MM.1S (cell line): ENCODE results near the gene TBCCD1.

Source experiments
- DNase-seq: peaks from one replicate; pipeline ENCODE4 v3.0.0-alpha.2; 2015
- H2AFZ ChIP-seq: fragments of 300-600 bp; sonication (generic); 2 replicates; pipeline ENCODE4 v1.6.0; 2016; ENCODE audit warnings: antibody characterized with exemption, low read length
- H3F3A ChIP-seq: fragments of 300-600 bp; sonication (generic); 2 replicates; pipeline ENCODE4 v1.6.1; 2016; ENCODE audit warnings: mild to moderate bottlenecking, antibody characterized with exemption, low read length, moderate library complexity, mixed read lengths; ENCODE audit not compliant: insufficient read depth
- H3K27ac ChIP-seq: fragments of 300-600 bp; sonication (generic); 2 replicates; pipeline ENCODE4 v1.5.1; 2016; ENCODE audit warnings: mild to moderate bottlenecking, low read length
- H3K27me3 ChIP-seq: fragments of 300-600 bp; sonication (generic); replicated peaks from 2 replicates; pipeline ENCODE4 v1.6.0; 2016; ENCODE audit warnings: low read length; ENCODE audit not compliant: insufficient read depth
- H3K36me3 ChIP-seq: fragments of 300-600 bp; sonication (generic); replicated peaks from 2 replicates; pipeline ENCODE4 v1.6.1; 2016; ENCODE audit warnings: mild to moderate bottlenecking, low read length, mixed read lengths; ENCODE audit not compliant: insufficient read depth
- H3K4me1 ChIP-seq: fragments of 300-600 bp; sonication (generic); 2 replicates; pipeline ENCODE4 v1.6.1; 2016; ENCODE audit warnings: low read length, mixed read lengths
- H3K4me2 ChIP-seq: fragments of 300-600 bp; sonication (generic); 2 replicates; pipeline ENCODE4 v1.6.0; 2016; ENCODE audit warnings: low read depth, low read length
- H3K4me3 ChIP-seq: fragments of 300-600 bp; sonication (generic); 2 replicates; pipeline ENCODE4 v1.5.1; 2016; ENCODE audit warnings: low read length, mixed read lengths
- H3K79me2 ChIP-seq: fragments of 300-600 bp; sonication (generic); 2 replicates; pipeline ENCODE4 v1.6.1; 2016; ENCODE audit warnings: mixed run types, low read length, mixed read lengths
- H3K9ac ChIP-seq: fragments of 300-600 bp; sonication (generic); 2 replicates; pipeline ENCODE4 v1.6.1; 2016; ENCODE audit warnings: low read length, mixed read lengths
- H3K9me2 ChIP-seq: fragments of 300-600 bp; sonication (generic); replicated peaks from 2 replicates; pipeline ENCODE4 v1.6.1; 2016; ENCODE audit warnings: mild to moderate bottlenecking, low read length, mixed read lengths; ENCODE audit not compliant: insufficient read depth
- H3K9me3 ChIP-seq: fragments of 300-600 bp; sonication (generic); replicated peaks from 2 replicates; pipeline ENCODE4 v1.6.1; 2016; ENCODE audit warnings: mild to moderate bottlenecking, low read length, mixed read lengths; ENCODE audit not compliant: insufficient read depth
- H4K20me1 ChIP-seq: fragments of 300-600 bp; sonication (generic); 2 replicates; pipeline ENCODE4 v1.6.1; 2016; ENCODE audit warnings: mild to moderate bottlenecking, low read length, moderate library complexity, mixed read lengths; ENCODE audit not compliant: insufficient read depth
- EZH2 ChIP-seq: fragments of 300-600 bp; sonication (generic); optimal IDR thresholded peaks from 2 replicates; pipeline ENCODE3; 2017; ENCODE audit warnings: low read depth, mild to moderate bottlenecking, antibody characterized with exemption, low read length, mixed read lengths
- EZH2phosphoT487 ChIP-seq: fragments of 300-600 bp; sonication (generic); IDR thresholded peaks from 2 replicates; pipeline ENCODE4 v1.6.1; 2018; ENCODE audit warnings: antibody characterized with exemption, low read length
- TF ChIP-seq, protein P1 (sequence below): fragments of 300-600 bp; sonication (generic); IDR thresholded peaks from 2 replicates; pipeline ENCODE4 v1.5.1; 2016; ENCODE audit warnings: antibody characterized with exemption, low read length, mixed read lengths

Gene TBCCD1

GRCh38 chr3:186510374-186511079 lies 56.6 kb downstream of the TBCCD1 start:
- no peaks in the 10 kb centered on the region for H3K9me3 ChIP-seq
- H3F3A ChIP-seq = no peaks in the 10 kb centered on the region
- no peak overlapping the region for H3K27ac ChIP-seq
- no peaks in the 10 kb centered on the region for H3K36me3 ChIP-seq
- no peaks in the 10 kb centered on the region for H3K9me2 ChIP-seq
- H2AFZ ChIP-seq = no peak overlapping the region
- no peak overlapping the region for H3K4me2 ChIP-seq
- no peaks in the 10 kb centered on the region for H3K27me3 ChIP-seq
- no peak overlapping the region for H3K9ac ChIP-seq
- H3K4me3 ChIP-seq = no peak overlapping the region
- H4K20me1 ChIP-seq = no peaks in the 10 kb centered on the region
- TF ChIP-seq EZH2 (no peak), EZH2phosphoT487 (no peak)
- TF ChIP-seq, protein P1, sequence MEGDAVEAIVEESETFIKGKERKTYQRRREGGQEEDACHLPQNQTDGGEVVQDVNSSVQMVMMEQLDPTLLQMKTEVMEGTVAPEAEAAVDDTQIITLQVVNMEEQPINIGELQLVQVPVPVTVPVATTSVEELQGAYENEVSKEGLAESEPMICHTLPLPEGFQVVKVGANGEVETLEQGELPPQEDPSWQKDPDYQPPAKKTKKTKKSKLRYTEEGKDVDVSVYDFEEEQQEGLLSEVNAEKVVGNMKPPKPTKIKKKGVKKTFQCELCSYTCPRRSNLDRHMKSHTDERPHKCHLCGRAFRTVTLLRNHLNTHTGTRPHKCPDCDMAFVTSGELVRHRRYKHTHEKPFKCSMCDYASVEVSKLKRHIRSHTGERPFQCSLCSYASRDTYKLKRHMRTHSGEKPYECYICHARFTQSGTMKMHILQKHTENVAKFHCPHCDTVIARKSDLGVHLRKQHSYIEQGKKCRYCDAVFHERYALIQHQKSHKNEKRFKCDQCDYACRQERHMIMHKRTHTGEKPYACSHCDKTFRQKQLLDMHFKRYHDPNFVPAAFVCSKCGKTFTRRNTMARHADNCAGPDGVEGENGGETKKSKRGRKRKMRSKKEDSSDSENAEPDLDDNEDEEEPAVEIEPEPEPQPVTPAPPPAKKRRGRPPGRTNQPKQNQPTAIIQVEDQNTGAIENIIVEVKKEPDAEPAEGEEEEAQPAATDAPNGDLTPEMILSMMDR = no peak
- H3K79me2 ChIP-seq = no peaks in the 10 kb centered on the region
- DNase-seq = no peak
- no peaks in the 10 kb centered on the region for H3K4me1 ChIP-seq

- Histone ChIP-seq H3K27me3 (no peaks in the 10 kb centered on the region), H3F3A (no peaks in the 10 kb centered on the region), H3K9me2 (no peaks in the 10 kb centered on the region), H4K20me1 (no peaks in the 10 kb centered on the region), H3K9ac (no peak overlapping the region), H3K9me3 (no peaks in the 10 kb centered on the region), H3K4me3 (no peak overlapping the region), H2AFZ (no peak overlapping the region), H3K36me3 (no peaks in the 10 kb centered on the region), H3K4me2 (no peak overlapping the region), H3K79me2 (no peaks in the 10 kb centered on the region), H3K4me1 (no peaks in the 10 kb centered on the region), H3K27ac (no peak overlapping the region)
- TF ChIP-seq, protein P1 = no peak
- TF ChIP-seq EZH2 (no peak), EZH2phosphoT487 (no peak)
- DNase-seq = no peak
Measured at GRCh38 chr3:186509423-186509822, 57.7 kb downstream of the TBCCD1 start.

DNA sequence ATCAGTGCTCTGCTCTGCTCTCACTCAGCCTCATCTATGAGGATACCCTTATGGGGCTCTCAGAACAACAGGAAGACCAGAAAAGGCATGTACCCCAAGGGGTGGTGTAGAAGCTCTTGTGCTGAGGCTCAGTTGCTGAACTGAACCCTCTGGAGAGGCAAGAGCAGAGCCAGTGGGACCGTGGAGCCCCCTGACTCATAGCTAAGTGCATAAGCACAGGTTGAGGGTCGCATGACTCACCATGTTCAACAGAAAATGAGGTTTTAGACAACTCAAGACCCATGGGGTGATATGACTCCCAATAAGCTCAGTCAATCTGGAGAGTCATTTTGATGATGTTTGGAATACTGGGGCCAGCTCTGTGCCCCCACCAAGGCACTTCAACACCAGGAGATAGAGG lies 60.3 kb downstream of the TBCCD1 start:
- Histone ChIP-seq H3K4me3 (no peak overlapping the region), H3K9me2 (no peaks in the 10 kb centered on the region), H3K4me1 (no peaks in the 10 kb centered on the region), H3K4me2 (no peak overlapping the region), H3K79me2 (no peaks in the 10 kb centered on the region), H3K27ac (no peak overlapping the region), H3K9me3 (no peaks in the 10 kb centered on the region), H4K20me1 (no peaks in the 10 kb centered on the region), H3K36me3 (no peaks in the 10 kb centered on the region), H3K27me3 (no peaks in the 10 kb centered on the region), H2AFZ (no peak overlapping the region), H3F3A (no peaks in the 10 kb centered on the region), H3K9ac (no peak overlapping the region)
- no peak for DNase-seq
- TF ChIP-seq, protein P1 = no peak
- no peak for TF ChIP-seq EZH2
